ENCODE results near the gene WDR20.

The WDR20 gene

DNA sequence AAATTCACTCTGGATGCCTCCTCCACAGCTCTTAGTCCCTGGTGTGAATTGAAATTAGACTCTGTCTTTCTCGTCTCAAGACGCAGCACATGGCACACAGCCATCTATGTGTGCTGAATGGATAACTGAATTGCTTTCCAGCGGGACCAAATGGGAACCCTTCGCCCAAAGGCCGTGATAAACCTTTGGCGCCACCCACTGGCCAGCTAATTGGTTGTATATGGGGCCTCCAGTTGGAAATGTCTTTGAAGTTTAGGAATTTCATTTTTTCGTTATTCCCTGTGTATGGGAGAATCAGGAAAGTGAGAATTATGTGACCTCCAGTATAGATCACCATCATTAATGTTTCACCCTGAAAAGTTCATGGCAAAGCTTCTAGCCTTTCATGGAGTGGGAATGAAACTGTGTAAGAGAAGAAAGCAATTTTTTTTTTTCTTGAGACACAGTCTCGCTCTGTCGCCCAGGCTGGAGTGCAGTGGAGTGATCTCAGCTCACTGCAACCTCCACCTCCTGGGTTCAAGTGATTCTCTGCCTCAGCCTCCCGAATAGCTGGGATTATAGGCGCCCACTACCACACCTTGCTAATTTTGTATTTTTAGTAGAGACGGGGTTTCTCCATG lies 43.0 kb upstream of the WDR20 start:
- Histone ChIP-seq H4K20me1 (ENCODE audit: low read depth, low read length) (no peaks in the 10 kb centered on the region), H3K27ac (ENCODE audit: low read depth, low read length) (no peak overlapping the region), H3K36me3 (ENCODE audit: low read length) (no peaks in the 10 kb centered on the region)

DNA sequence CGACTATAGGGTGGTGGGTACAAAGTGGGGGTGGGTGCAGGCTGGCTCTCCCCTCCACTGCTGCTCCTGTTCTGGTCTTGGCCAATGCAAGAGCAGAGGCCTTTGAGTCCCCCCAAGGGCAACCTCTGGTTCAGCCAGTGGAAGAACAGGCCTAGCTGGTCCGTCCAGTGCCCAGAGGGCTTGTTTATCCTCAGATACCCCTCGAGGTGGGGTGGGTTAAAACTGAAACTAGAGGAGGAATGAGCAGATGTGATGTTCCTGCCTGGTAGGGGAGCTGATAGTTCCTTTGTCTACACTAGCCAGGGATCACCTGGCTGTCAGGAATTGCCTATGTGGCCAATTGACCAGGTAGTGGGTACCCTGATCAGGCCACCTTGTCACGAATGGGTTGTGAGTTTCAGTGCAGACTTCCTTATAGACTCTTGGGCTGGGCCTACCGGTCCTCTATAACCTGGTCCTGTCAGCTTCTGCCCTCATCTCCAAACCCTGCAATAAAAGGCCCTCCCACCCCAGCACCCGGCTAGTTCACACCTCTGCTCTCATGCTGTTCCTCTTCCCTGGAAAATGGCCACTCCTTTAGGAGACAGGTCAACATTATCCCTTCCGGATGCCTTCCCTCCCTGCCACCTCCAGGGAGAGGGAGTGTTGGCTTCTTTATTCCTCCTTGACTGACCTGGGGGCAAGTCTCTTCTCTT lies 42.1 kb upstream of the WDR20 start:
- no peak overlapping the region for H3K4me3 ChIP-seq (ENCODE audit: insufficient read depth, low read length, poor library complexity, severe bottlenecking)
- H4K20me1 ChIP-seq (ENCODE audit: low read depth, low read length), result no peaks in the 10 kb centered on the region
- H2AFZ ChIP-seq (ENCODE audit: low read depth, low read length, severe bottlenecking), result no peak overlapping the region
- H3K79me2 ChIP-seq (ENCODE audit: insufficient read depth, low read length), result no peaks in the 10 kb centered on the region
- H3K9ac ChIP-seq (ENCODE audit: low read length), result no peak overlapping the region
- H3K27me3 ChIP-seq (ENCODE audit: low read length), result no peaks in the 10 kb centered on the region
- no peaks in the 10 kb centered on the region for H3F3A ChIP-seq (ENCODE audit: insufficient read depth)
- H3K4me2 ChIP-seq (ENCODE audit: low read depth, low read length, poor library complexity, severe bottlenecking), result no peak overlapping the region
- H3K9me2 ChIP-seq (replicated peaks; ENCODE audit: insufficient read depth, low read length), result no peaks in the 10 kb centered on the region
- H3K9me3 ChIP-seq (ENCODE audit: insufficient read depth, low read length), result no peaks in the 10 kb centered on the region
- H3K27ac ChIP-seq (ENCODE audit: low read depth, low read length), result no peak overlapping the region
- H3K36me3 ChIP-seq (ENCODE audit: low read length), result no peaks in the 10 kb centered on the region
- TF ChIP-seq EZH2phosphoT487 (conservative IDR thresholded peaks at IDR 0.05; ENCODE audit: low read length), result no peak
- TF ChIP-seq, protein P1, sequence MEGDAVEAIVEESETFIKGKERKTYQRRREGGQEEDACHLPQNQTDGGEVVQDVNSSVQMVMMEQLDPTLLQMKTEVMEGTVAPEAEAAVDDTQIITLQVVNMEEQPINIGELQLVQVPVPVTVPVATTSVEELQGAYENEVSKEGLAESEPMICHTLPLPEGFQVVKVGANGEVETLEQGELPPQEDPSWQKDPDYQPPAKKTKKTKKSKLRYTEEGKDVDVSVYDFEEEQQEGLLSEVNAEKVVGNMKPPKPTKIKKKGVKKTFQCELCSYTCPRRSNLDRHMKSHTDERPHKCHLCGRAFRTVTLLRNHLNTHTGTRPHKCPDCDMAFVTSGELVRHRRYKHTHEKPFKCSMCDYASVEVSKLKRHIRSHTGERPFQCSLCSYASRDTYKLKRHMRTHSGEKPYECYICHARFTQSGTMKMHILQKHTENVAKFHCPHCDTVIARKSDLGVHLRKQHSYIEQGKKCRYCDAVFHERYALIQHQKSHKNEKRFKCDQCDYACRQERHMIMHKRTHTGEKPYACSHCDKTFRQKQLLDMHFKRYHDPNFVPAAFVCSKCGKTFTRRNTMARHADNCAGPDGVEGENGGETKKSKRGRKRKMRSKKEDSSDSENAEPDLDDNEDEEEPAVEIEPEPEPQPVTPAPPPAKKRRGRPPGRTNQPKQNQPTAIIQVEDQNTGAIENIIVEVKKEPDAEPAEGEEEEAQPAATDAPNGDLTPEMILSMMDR (IDR thresholded peaks at IDR 0.05; ENCODE audit: insufficient read depth, low read length, poor library complexity, severe bottlenecking), result no peak

More for the DNA sequence above, 43.0 kb upstream of the WDR20 start:
- no peak overlapping the region for H3K4me3 ChIP-seq (ENCODE audit: insufficient read depth, low read length, poor library complexity, severe bottlenecking)
- no peak overlapping the region for H2AFZ ChIP-seq (ENCODE audit: low read depth, low read length, severe bottlenecking)
- H3K9ac ChIP-seq (ENCODE audit: low read length), result no peak overlapping the region
- H3K27me3 ChIP-seq (ENCODE audit: low read length), result no peaks in the 10 kb centered on the region
- no peak overlapping the region for H3K4me2 ChIP-seq (ENCODE audit: low read depth, low read length, poor library complexity, severe bottlenecking)
- H3F3A ChIP-seq (ENCODE audit: insufficient read depth), result no peaks in the 10 kb centered on the region
- TF ChIP-seq, protein P1 (IDR thresholded peaks at IDR 0.05; ENCODE audit: insufficient read depth, low read length, poor library complexity, severe bottlenecking), result peak; percentile 89
- TF ChIP-seq EZH2phosphoT487 (conservative IDR thresholded peaks at IDR 0.05; ENCODE audit: low read length), result no peak
- no peaks in the 10 kb centered on the region for H3K79me2 ChIP-seq (ENCODE audit: insufficient read depth, low read length)
- H3K9me3 ChIP-seq (ENCODE audit: insufficient read depth, low read length), result no peaks in the 10 kb centered on the region
- H3K9me2 ChIP-seq (replicated peaks; ENCODE audit: insufficient read depth, low read length), result no peaks in the 10 kb centered on the region

DNA sequence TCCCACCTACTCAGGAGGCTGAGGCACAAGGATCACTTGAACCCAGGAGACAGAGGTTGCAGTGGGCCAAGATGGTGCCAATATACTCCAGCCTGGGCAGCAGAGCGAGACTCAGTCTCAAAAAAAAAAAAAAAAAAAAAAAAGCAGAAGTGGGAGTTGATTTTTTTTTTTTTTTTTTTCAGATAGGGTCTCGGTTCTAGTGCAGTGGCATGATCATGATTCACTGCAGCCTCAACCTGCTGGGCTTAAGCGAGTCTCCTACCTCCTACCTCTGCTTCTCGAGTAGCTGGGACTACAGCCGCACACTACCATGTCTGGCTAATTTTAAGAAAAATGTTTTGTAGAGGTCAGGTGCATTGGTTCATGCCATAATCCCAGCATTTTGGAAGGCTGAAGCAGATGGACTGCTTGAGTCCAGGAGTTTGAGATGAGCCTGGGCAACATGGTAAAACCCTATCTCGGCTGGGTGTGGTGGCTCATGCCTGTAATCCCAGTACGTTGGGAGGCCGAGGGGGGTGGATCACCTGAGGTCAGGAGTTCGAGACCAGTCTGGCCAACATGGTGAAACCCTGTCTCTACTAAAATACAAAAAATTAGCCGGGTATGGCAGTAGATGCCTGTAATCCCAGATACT lies 36.5 kb upstream of the WDR20 start:
- Histone ChIP-seq H3K9me2 (replicated peaks; ENCODE audit: insufficient read depth, low read length) (no peaks in the 10 kb centered on the region), H3K79me2 (ENCODE audit: insufficient read depth, low read length) (no peaks in the 10 kb centered on the region), H4K20me1 (ENCODE audit: low read depth, low read length) (no peaks in the 10 kb centered on the region), H3K4me2 (ENCODE audit: low read depth, low read length, poor library complexity, severe bottlenecking) (no peak overlapping the region), H2AFZ (ENCODE audit: low read depth, low read length, severe bottlenecking) (no peak overlapping the region), H3F3A (ENCODE audit: insufficient read depth) (no peaks in the 10 kb centered on the region), H3K4me3 (ENCODE audit: insufficient read depth, low read length, poor library complexity, severe bottlenecking) (no peak overlapping the region), H3K9me3 (ENCODE audit: insufficient read depth, low read length) (no peaks in the 10 kb centered on the region), H3K36me3 (ENCODE audit: low read length) (no peaks in the 10 kb centered on the region), H3K27ac (ENCODE audit: low read depth, low read length) (no peak overlapping the region), H3K27me3 (ENCODE audit: low read length) (no peaks in the 10 kb centered on the region), H3K9ac (ENCODE audit: low read length) (no peak overlapping the region)
- TF ChIP-seq EZH2phosphoT487 (conservative IDR thresholded peaks at IDR 0.05; ENCODE audit: low read length), result no peak
- TF ChIP-seq, protein P1 (IDR thresholded peaks at IDR 0.05; ENCODE audit: insufficient read depth, low read length, poor library complexity, severe bottlenecking), result no peak
